ENCODE results near the gene OPHN1. TPM values are rescaled to one million over a fixed set of nuclear protein-coding genes. Genes with fewer than 3 reads are reported as not detected.

The OPHN1 gene
- total and polyA plus RNA-seq, 2 experiments from 2014 or later = 2.2 to 3.8 TPM

DNA sequence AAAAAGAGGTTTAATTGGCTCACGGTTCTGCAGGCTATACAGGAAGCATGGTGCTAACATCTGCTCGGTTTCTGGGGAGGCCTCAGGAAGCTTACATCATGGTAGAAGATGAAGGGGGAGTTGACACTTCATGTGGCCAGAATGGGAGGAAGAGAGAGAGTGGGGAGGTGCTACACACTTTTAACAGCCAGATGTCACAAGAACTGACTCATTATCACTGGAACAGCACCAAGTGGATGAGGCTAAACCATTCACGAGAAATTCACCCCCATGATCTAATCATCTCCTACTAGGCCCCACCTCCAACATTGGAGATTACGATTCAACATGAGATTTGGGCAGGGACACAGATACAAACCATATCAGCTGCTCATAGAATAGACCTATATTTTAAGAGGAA lies 255.8 kb downstream of the OPHN1 start (continued):
- TF ChIP-seq, protein P1, sequence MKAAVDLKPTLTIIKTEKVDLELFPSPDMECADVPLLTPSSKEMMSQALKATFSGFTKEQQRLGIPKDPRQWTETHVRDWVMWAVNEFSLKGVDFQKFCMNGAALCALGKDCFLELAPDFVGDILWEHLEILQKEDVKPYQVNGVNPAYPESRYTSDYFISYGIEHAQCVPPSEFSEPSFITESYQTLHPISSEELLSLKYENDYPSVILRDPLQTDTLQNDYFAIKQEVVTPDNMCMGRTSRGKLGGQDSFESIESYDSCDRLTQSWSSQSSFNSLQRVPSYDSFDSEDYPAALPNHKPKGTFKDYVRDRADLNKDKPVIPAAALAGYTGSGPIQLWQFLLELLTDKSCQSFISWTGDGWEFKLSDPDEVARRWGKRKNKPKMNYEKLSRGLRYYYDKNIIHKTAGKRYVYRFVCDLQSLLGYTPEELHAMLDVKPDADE (IDR thresholded peaks at IDR 0.05) = no peak
- TF ChIP-seq ZNF331 (CRISPR knock-in tag; IDR thresholded peaks at IDR 0.05; ENCODE audit: low read depth) (no peak), CREB1 (CRISPR knock-in tag; IDR thresholded peaks at IDR 0.05; ENCODE audit: low read depth) (no peak), ZNF114 (CRISPR knock-in tag; IDR thresholded peaks at IDR 0.05) (no peak), EZH2 (IDR thresholded peaks at IDR 0.05; ENCODE audit: low read depth, unreplicated experiment) (no peak), EZH2phosphoT487 (IDR thresholded peaks at IDR 0.05; ENCODE audit: unreplicated experiment) (no peak), STAT1 (IDR thresholded peaks at IDR 0.05; ENCODE audit: unreplicated experiment) (no peak)
- TF ChIP-seq, protein P2, sequence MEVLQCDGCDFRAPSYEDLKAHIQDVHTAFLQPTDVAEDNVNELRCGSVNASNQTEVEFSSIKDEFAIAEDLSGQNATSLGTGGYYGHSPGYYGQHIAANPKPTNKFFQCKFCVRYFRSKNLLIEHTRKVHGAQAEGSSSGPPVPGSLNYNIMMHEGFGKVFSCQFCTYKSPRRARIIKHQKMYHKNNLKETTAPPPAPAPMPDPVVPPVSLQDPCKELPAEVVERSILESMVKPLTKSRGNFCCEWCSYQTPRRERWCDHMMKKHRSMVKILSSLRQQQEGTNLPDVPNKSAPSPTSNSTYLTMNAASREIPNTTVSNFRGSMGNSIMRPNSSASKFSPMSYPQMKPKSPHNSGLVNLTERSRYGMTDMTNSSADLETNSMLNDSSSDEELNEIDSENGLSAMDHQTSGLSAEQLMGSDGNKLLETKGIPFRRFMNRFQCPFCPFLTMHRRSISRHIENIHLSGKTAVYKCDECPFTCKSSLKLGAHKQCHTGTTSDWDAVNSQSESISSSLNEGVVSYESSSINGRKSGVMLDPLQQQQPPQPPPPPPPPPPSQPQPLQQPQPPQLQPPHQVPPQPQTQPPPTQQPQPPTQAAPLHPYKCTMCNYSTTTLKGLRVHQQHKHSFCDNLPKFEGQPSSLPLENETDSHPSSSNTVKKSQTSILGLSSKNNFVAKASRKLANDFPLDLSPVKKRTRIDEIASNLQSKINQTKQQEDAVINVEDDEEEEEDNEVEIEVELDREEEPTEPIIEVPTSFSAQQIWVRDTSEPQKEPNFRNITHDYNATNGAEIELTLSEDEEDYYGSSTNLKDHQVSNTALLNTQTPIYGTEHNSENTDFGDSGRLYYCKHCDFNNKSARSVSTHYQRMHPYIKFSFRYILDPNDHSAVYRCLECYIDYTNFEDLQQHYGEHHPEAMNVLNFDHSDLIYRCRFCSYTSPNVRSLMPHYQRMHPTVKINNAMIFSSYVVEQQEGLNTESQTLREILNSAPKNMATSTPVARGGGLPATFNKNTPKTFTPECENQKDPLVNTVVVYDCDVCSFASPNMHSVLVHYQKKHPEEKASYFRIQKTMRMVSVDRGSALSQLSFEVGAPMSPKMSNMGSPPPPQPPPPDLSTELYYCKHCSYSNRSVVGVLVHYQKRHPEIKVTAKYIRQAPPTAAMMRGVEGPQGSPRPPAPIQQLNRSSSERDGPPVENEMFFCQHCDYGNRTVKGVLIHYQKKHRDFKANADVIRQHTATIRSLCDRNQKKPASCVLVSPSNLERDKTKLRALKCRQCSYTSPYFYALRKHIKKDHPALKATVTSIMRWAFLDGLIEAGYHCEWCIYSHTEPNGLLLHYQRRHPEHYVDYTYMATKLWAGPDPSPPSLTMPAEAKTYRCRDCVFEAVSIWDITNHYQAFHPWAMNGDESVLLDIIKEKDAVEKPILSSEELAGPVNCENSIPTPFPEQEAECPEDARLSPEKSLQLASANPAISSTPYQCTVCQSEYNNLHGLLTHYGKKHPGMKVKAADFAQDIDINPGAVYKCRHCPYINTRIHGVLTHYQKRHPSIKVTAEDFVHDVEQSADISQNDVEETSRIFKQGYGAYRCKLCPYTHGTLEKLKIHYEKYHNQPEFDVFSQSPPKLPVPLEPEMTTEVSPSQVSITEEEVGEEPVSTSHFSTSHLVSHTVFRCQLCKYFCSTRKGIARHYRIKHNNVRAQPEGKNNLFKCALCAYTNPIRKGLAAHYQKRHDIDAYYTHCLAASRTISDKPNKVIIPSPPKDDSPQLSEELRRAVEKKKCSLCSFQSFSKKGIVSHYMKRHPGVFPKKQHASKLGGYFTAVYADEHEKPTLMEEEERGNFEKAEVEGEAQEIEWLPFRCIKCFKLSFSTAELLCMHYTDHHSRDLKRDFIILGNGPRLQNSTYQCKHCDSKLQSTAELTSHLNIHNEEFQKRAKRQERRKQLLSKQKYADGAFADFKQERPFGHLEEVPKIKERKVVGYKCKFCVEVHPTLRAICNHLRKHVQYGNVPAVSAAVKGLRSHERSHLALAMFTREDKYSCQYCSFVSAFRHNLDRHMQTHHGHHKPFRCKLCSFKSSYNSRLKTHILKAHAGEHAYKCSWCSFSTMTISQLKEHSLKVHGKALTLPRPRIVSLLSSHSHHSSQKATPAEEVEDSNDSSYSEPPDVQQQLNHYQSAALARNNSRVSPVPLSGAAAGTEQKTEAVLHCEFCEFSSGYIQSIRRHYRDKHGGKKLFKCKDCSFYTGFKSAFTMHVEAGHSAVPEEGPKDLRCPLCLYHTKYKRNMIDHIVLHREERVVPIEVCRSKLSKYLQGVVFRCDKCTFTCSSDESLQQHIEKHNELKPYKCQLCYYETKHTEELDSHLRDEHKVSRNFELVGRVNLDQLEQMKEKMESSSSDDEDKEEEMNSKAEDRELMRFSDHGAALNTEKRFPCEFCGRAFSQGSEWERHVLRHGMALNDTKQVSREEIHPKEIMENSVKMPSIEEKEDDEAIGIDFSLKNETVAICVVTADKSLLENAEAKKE (CRISPR knock-in tag; IDR thresholded peaks at IDR 0.05) = no peak

DNA sequence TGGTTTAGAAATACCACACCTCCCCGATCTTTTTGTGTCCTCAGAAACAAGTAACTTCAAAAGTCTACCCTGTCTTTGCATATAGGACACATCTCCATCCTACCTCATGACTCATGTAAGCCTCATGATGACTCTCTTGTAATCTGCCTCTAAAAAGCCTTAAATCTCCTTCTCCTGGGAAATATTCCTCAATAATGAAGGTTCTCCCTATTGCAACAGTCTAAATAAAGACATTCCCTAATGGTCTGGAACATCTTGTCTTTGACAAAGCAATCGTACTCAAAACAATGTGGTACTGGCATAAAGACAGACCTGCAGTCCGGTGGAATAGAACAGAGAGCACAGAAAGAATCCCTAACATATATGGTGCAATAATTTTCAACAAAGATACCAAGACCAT lies 257.7 kb downstream of the OPHN1 start:
- Mint-ChIP-seq H3K4me1 (no peaks in the 10 kb centered on the region), H3K27ac (no peak overlapping the region), H3K4me3 (no peak overlapping the region), H3K27me3 (ENCODE audit: insufficient read depth, low read depth, poor library complexity) (no peaks in the 10 kb centered on the region), H3K9me3 (no peaks in the 10 kb centered on the region; the same call in 2 of the 3 replicates), H3K36me3 (ENCODE audit: low read depth) (no peaks in the 10 kb centered on the region)
- Histone ChIP-seq H3K27me3 (ENCODE audit: insufficient read depth) (no peaks in the 10 kb centered on the region), H3K27ac (ENCODE audit: low read depth) (no peak overlapping the region), H2AFZ (no peak overlapping the region), H3K36me3 (ENCODE audit: insufficient read depth) (no peaks in the 10 kb centered on the region), H4K20me1 (replicated peaks; ENCODE audit: insufficient read depth) (no peaks in the 10 kb centered on the region), H3K4me2 (no peak overlapping the region), H3K9me2 (ENCODE audit: insufficient read depth) (no peaks in the 10 kb centered on the region), H3K4me1 (ENCODE audit: insufficient read depth) (no peaks in the 10 kb centered on the region), H3F3A (replicated peaks; ENCODE audit: low read depth) (no peaks in the 10 kb centered on the region), H3K4me3 (no peak overlapping the region), H3K79me2 (replicated peaks; ENCODE audit: insufficient read depth) (no peaks in the 10 kb centered on the region)
- no peak for DNase-seq (ENCODE audit: low spot score)
- ATAC-seq = no peak
- TF ChIP-seq POLR2AphosphoS5 (IDR thresholded peaks at IDR 0.05; ENCODE audit: low read depth) = no peak
- no peak for TF ChIP-seq STAT1 (IDR thresholded peaks at IDR 0.05; ENCODE audit: unreplicated experiment)
